ENCODE results near the gene UQCC5.

GRCh38 chr3:52502808-52503350 lies 33.5 kb upstream of the UQCC5 start:
- TF ChIP-seq CTCF (IDR thresholded peaks at IDR 0.05; ENCODE audit: insufficient read depth, low read length) (no peak), POLR2AphosphoS5 (IDR thresholded peaks at IDR 0.05; ENCODE audit: low read depth) (no peak), REST (IDR thresholded peaks at IDR 0.05; ENCODE audit: insufficient replicate concordance, low read depth) (no peak), SPI1 (IDR thresholded peaks at IDR 0.05; ENCODE audit: borderline replicate concordance, low read depth) (no peak), GABPA (IDR thresholded peaks at IDR 0.05; ENCODE audit: low read depth) (no peak)

Measured in HL-60 (cell line).